ENCODE measurements around the gene HMCN2. TPM values are rescaled to one million over a fixed set of nuclear protein-coding genes. Genes with fewer than 3 reads are reported as not detected.

HMCN2 gene
- polyA plus RNA-seq, 1 of the 3 experiments (the other 2 are of a cell fraction): 0.15 TPM

DNA sequence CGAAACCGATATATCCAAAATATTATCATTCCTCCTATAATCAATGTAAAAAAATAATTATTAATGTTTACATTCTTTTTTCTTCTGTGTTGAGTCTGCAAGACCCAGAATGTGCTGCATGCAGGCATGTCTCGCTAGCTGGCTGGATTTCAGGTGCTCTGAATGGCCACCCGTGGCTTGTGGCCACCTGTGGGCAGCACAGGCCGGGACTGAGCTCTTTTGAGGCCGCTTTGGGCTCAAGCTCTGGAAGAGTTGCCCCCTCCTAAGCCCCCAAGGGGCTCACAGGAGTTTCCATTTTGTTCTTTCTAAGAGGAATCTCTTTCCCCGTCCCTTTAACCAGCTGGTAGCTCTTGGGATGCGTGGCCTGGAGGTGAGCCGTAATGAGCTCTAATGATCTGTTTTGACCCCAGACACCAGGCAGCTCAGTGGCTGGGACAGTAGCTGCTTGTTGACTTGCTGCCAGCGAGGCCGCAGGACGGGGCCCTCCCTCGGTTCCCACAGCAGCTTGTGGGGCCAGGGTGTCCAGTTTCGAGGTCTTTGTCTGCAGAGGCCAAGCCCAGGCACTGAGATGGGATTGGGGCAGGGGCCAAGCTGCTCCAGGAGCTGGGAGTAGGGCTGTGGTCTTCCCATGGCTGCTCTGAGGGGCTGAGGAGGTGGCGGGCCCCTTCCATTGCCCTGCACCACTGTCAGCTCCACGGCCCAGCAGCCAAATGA, 200.0 kb downstream of the HMCN2 start:
- Histone ChIP-seq H3K36me3 (replicated peaks in 1 of 2; ENCODE audit: control insufficient read depth in 1 of 2, insufficient read depth in 2 of 2, low read length in 1 of 2) (no peaks in the 10 kb centered on the region), H3K9me2 (no peaks in the 10 kb centered on the region), H3K4me3 (ENCODE audit: low read depth in 2 of 2, low read length in 1 of 2) (no peak overlapping the region), H3K9me3 (no peaks in the 10 kb centered on the region), H3K4me1 (ENCODE audit: control insufficient read depth in 1 of 2, insufficient read depth in 2 of 2, low read depth in 1 of 2, low read length in 1 of 2) (peaks cover 0 to 5% of the 10 kb centered on the region in 2 experiments; a peak in 1 of 4 replicates), H4K20me1 (ENCODE audit: insufficient read depth) (no peaks in the 10 kb centered on the region), H3F3A (replicated peaks; ENCODE audit: insufficient read depth) (no peaks in the 10 kb centered on the region), H3K4me2 (no peak overlapping the region), H2AFZ (ENCODE audit: low read depth) (no peak overlapping the region), H3K27ac (ENCODE audit: low read depth in 2 of 2, low read length in 1 of 2) (no peak overlapping the region), H3K27me3 (ENCODE audit: insufficient read depth) (no peaks in the 10 kb centered on the region), H3K9ac (no peak overlapping the region), H3K79me2 (ENCODE audit: insufficient read depth) (no peaks in the 10 kb centered on the region)
- ChIA-PET POLR2A (interaction anchor here (1.4 kb wide), 1 partner anchor 217 kb away, joined by 4 read pairs; no protein-coding TSS in a partner anchor), CTCF (interaction anchor here (0.6 to 28.4 kb wide), 5 partner anchors 13 to 218 kb away, joined by 3 to 520 read pairs (median 3); no protein-coding TSS in a partner anchor)
- WGBS (ENCODE audit: low lambda C conversion rate): 85% methylated on average over 10 of the region's 16 CpGs
- no peak for DNase-seq
- TF ChIP-seq FOXJ3 (CRISPR knock-in tag; IDR thresholded peaks at IDR 0.05) (no peak), RAD21 (IDR thresholded peaks at IDR 0.05; ENCODE audit: low read length) (peak; percentile 13; the same call in 1 of the 2 replicates)

GRCh38 chr9:130466537-130467217, 201.1 kb downstream of the HMCN2 start:
- Histone ChIP-seq H3F3A (replicated peaks; ENCODE audit: insufficient read depth) (no peaks in the 10 kb centered on the region), H3K27ac (ENCODE audit: low read depth in 2 of 2, low read length in 1 of 2) (no peak overlapping the region), H3K27me3 (ENCODE audit: insufficient read depth) (no peaks in the 10 kb centered on the region), H3K79me2 (ENCODE audit: insufficient read depth) (no peaks in the 10 kb centered on the region), H3K36me3 (replicated peaks in 1 of 2; ENCODE audit: control insufficient read depth in 1 of 2, insufficient read depth in 2 of 2, low read length in 1 of 2) (no peaks in the 10 kb centered on the region), H3K9me2 (no peaks in the 10 kb centered on the region), H3K9me3 (no peaks in the 10 kb centered on the region), H3K4me1 (ENCODE audit: control insufficient read depth in 1 of 2, insufficient read depth in 2 of 2, low read depth in 1 of 2, low read length in 1 of 2) (peaks cover 0 to under 1% of the 10 kb centered on the region in 2 experiments; a peak in 1 of 4 replicates), H4K20me1 (ENCODE audit: insufficient read depth) (no peaks in the 10 kb centered on the region), H2AFZ (ENCODE audit: low read depth) (no peak overlapping the region), H3K4me3 (ENCODE audit: low read depth in 2 of 2, low read length in 1 of 2) (no peak overlapping the region), H3K4me2 (no peak overlapping the region), H3K9ac (no peak overlapping the region)
- ChIA-PET CTCF (interaction anchor here (0.7 to 28.4 kb wide), 3 partner anchors 20 to 217 kb away, joined by 3 to 520 read pairs (median 5); no protein-coding TSS in a partner anchor), POLR2A (interaction anchor here (1.4 kb wide), 1 partner anchor 216 kb away, joined by 4 read pairs; no protein-coding TSS in a partner anchor)
- WGBS (ENCODE audit: low lambda C conversion rate): 83% methylated on average over 20 of the region's 20 CpGs
- TF ChIP-seq EZH2phosphoT487 (IDR thresholded peaks at IDR 0.05; ENCODE audit: borderline replicate concordance, low read depth) (no peak), EP300 (IDR thresholded peaks at IDR 0.05; ENCODE audit: borderline replicate concordance in 1 of 2, low read depth in 1 of 2, low read length in 1 of 2) (no peak), FOSL2 (IDR thresholded peaks at IDR 0.05; ENCODE audit: borderline replicate concordance, low read depth) (no peak), CHD2 (IDR thresholded peaks at IDR 0.05; ENCODE audit: low read length, partially characterized antibody) (no peak), NFIC (IDR thresholded peaks at IDR 0.05; ENCODE audit: borderline replicate concordance) (no peak)
- no peak for DNase-seq

- H3K4me2 ChIP-seq: no peak overlapping the region
- no peak overlapping the region for H3K9ac ChIP-seq
- no peaks in the 10 kb centered on the region for H3K27me3 ChIP-seq (ENCODE audit: insufficient read depth)
- no peak overlapping the region for H2AFZ ChIP-seq (ENCODE audit: low read depth)
- H3K9me2 ChIP-seq: no peaks in the 10 kb centered on the region
- no peak overlapping the region for H3K27ac ChIP-seq (ENCODE audit: low read depth in 2 of 2, low read length in 1 of 2)
- ChIA-PET POLR2A (no interaction called here), CTCF (interaction anchor here (28.4 kb wide), 1 partner anchor 216 kb away, joined by 520 read pairs; no protein-coding TSS in a partner anchor)
- no peaks in the 10 kb centered on the region for H3K79me2 ChIP-seq (ENCODE audit: insufficient read depth)
- WGBS (ENCODE audit: low lambda C conversion rate): 60% methylated on average over 5 of the region's 13 CpGs
- H4K20me1 ChIP-seq (ENCODE audit: insufficient read depth): no peaks in the 10 kb centered on the region
- no peaks in the 10 kb centered on the region for H3F3A ChIP-seq (replicated peaks; ENCODE audit: insufficient read depth)
- no peak overlapping the region for H3K4me3 ChIP-seq (ENCODE audit: low read depth in 2 of 2, low read length in 1 of 2)
- no peaks in the 10 kb centered on the region; a peak in 1 of 4 replicates for H3K4me1 ChIP-seq (ENCODE audit: control insufficient read depth in 1 of 2, insufficient read depth in 2 of 2, low read depth in 1 of 2, low read length in 1 of 2)
- no peak for DNase-seq
- H3K36me3 ChIP-seq (replicated peaks in 1 of 2; ENCODE audit: control insufficient read depth in 1 of 2, insufficient read depth in 2 of 2, low read length in 1 of 2): no peaks in the 10 kb centered on the region
- H3K9me3 ChIP-seq: no peaks in the 10 kb centered on the region
- no peak for TF ChIP-seq SMC3 (IDR thresholded peaks at IDR 0.05; ENCODE audit: low read depth, low read length)
- TF ChIP-seq IRF3 (IDR thresholded peaks at IDR 0.05; ENCODE audit: low read depth, low read length): no peak
- TF ChIP-seq GABPA (IDR thresholded peaks at IDR 0.05; ENCODE audit: low read depth): no peak
- TF ChIP-seq SIN3A (IDR thresholded peaks at IDR 0.05; ENCODE audit: borderline replicate concordance, low read depth, low read length): no peak
- no peak for TF ChIP-seq JUND (IDR thresholded peaks at IDR 0.05)
- TF ChIP-seq RAD21 (IDR thresholded peaks at IDR 0.05; ENCODE audit: low read length): no peak
- no peak for TF ChIP-seq POLR2AphosphoS5 (IDR thresholded peaks at IDR 0.05; ENCODE audit: low read depth, low read length)
- TF ChIP-seq USF1 (IDR thresholded peaks at IDR 0.05; ENCODE audit: borderline replicate concordance, low read depth): no peak
- TF ChIP-seq MEF2A (IDR thresholded peaks at IDR 0.05; ENCODE audit: borderline replicate concordance, low read depth): no peak
- TF ChIP-seq EZH2phosphoT487 (IDR thresholded peaks at IDR 0.05; ENCODE audit: borderline replicate concordance, low read depth): no peak
- no peak for TF ChIP-seq FOXJ3 (CRISPR knock-in tag; IDR thresholded peaks at IDR 0.05)
- TF ChIP-seq, protein P1, sequence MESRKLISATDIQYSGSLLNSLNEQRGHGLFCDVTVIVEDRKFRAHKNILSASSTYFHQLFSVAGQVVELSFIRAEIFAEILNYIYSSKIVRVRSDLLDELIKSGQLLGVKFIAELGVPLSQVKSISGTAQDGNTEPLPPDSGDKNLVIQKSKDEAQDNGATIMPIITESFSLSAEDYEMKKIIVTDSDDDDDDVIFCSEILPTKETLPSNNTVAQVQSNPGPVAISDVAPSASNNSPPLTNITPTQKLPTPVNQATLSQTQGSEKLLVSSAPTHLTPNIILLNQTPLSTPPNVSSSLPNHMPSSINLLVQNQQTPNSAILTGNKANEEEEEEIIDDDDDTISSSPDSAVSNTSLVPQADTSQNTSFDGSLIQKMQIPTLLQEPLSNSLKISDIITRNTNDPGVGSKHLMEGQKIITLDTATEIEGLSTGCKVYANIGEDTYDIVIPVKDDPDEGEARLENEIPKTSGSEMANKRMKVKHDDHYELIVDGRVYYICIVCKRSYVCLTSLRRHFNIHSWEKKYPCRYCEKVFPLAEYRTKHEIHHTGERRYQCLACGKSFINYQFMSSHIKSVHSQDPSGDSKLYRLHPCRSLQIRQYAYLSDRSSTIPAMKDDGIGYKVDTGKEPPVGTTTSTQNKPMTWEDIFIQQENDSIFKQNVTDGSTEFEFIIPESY (IDR thresholded peaks at IDR 0.05; ENCODE audit: borderline replicate concordance, low read depth): no peak
Observed at GRCh38 chr9:130467316-130467715, 201.8 kb downstream of the HMCN2 start.
